CD4-positive, alpha-beta T cell (primary cell): ENCODE results near the gene PGAP3. TPM values are rescaled to one million over a fixed set of nuclear protein-coding genes. Genes with fewer than 3 reads are reported as not detected.

ENCODE experiments used
- ATAC-seq: fragments of 200-7000 bp; cut with Tn5 transposase; one replicate; pipeline ENCODE4 v1.10.0; 2022; ENCODE audit warnings: mild to moderate bottlenecking; ENCODE audit not compliant: poor library complexity
- CTCF ChIA-PET: fragments of 350-600 bp; sonication (Branson Sonifier 250); formaldehyde crosslinking; loops from one replicate; lab custom pipeline; 2021; ENCODE audit warnings: antibody characterized with exemption, inconsistent platforms; lab: Charles Lee
- POLR2A ChIA-PET: fragments of 350-600 bp; sonication (Branson Sonifier 250); formaldehyde crosslinking; loops from one replicate; lab custom pipeline; 2021; ENCODE audit warnings: antibody characterized with exemption, inconsistent platforms; lab: Charles Lee
- DNase-seq, 14 experiments: peaks; one replicate each; pipeline ENCODE4 v3.0.0-alpha.2; 2013 to 2020; ENCODE audit warnings: mixed read lengths in 2 of 14
- H3K27ac ChIP-seq, 2 donors: one replicate each; pipeline versions ENCODE4 v1.5.1 to v1.7.0; 2013; ENCODE audit warnings: low read length in 2 of 2, low read depth in 1 of 2, mild to moderate bottlenecking in 1 of 2
- H3K27me3 ChIP-seq, 2 experiments: 1 replicate in 1 of 2; 2 replicates in 1 of 2; pipeline versions ENCODE4 v1.6.1 to v1.7.0; 2013; ENCODE audit warnings: low read length in 2 of 2, control low read depth in 1 of 2, mild to moderate bottlenecking in 1 of 2, moderate library complexity in 1 of 2; ENCODE audit not compliant: insufficient read depth in 2 of 2, control insufficient read depth in 1 of 2
- H3K36me3 ChIP-seq: one replicate; pipeline ENCODE4 v1.6.1; 2013; ENCODE audit warnings: low read length, control low read depth; ENCODE audit not compliant: insufficient read depth
- H3K4me1 ChIP-seq: one replicate; pipeline ENCODE4 v1.6.1; 2013; ENCODE audit warnings: low read length, control low read depth; ENCODE audit not compliant: insufficient read depth
- H3K4me3 ChIP-seq: one replicate; pipeline ENCODE4 v1.5.1; 2013; ENCODE audit warnings: mild to moderate bottlenecking, low read length, moderate library complexity
- H3K9me3 ChIP-seq, 2 experiments: 1 replicate in 1 of 2; 2 replicates in 1 of 2; pipeline versions ENCODE4 v1.6.1 to v1.7.0; 2013; ENCODE audit warnings: low read length in 2 of 2, mild to moderate bottlenecking in 2 of 2, control low read depth in 1 of 2, moderate library complexity in 1 of 2; ENCODE audit not compliant: control insufficient read depth in 1 of 2, insufficient read depth in 1 of 2
- H3K27ac Mint-ChIP-seq: one replicate; pipeline ENCODE4 v1.8.0; 2020; ENCODE audit warnings: mixed read lengths
- H3K27me3 Mint-ChIP-seq: one replicate; pipeline ENCODE4 v1.8.0; 2021; ENCODE audit warnings: mixed read lengths
- H3K36me3 Mint-ChIP-seq: one replicate; pipeline ENCODE4 v1.8.0; 2021; ENCODE audit warnings: low read depth, mixed read lengths
- H3K4me1 Mint-ChIP-seq: one replicate; pipeline ENCODE4 v1.8.0; 2021; ENCODE audit warnings: low read depth, mixed read lengths
- H3K4me3 Mint-ChIP-seq: one replicate; pipeline ENCODE4 v1.8.0; 2020; ENCODE audit warnings: mild to moderate bottlenecking, mixed read lengths
- H3K9me3 Mint-ChIP-seq: one replicate; pipeline ENCODE4 v1.8.0; 2020; ENCODE audit warnings: mixed read lengths
- intact Hi-C, 2 experiments: fragments of 100-400 bp; cut with DNase I in 1 of 2; cut with micrococcal nuclease in 1 of 2; formaldehyde crosslinking; loops; one replicate each; pipeline versions ENCODE4 v1.15.1 to v1.9.0; 2023 to 2025; cut with DNase I, micrococcal nuclease
- total RNA-seq, 174 experiments: library from RNA in 2 of 174; stranded (reverse) in 2 of 174; gene quantifications; one replicate each; pipeline ENCODE4 v1.2.3 and lab custom pipeline; 2021 to 2026
- TF ChIP-seq, protein P1 (sequence below): fragments of 200-600 bp; IDR thresholded peaks from one replicate; pipeline ENCODE4 v1.8.0; 2022; ENCODE audit warnings: antibody characterized with exemption, mild to moderate bottlenecking

Gene PGAP3
- total RNA-seq, 2 experiments from 2014 or later = 26.1 to 30.7 TPM

DNA sequence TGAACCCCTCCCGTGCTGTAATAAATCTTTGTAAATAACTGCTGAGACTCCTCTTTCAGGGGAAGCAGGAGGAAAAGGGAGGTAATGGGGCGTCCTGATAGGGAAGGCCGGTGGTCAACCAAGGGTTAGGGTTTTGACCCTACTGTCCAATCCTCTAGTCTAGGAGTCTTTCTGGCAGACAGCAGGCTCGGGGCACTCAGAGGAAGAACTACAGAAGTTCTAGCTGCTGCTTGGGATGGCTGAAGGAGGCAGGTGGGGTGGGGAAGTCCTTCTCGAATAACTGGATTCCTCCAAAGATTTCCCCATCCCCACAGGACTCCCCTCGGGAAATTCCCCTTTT lies 51.3 kb downstream of the PGAP3 start:
- POLR2A ChIA-PET = interaction anchor here (0.9 to 1.2 kb wide), 2 partner anchors 14 to 175 kb away, joined by 3 to 4 read pairs; partner anchors contain the start of gene CDK12
- CTCF ChIA-PET = interaction anchor here (2.8 to 4.7 kb wide), 2 partner anchors 14 to 18 kb away, joined by 17 to 58 read pairs; no protein-coding TSS in a partner anchor
- Mint-ChIP-seq H3K36me3 (peaks cover 12% of the 10 kb centered on the region), H3K27ac (peak overlapping the region; percentile 91), H3K9me3 (no peaks in the 10 kb centered on the region), H3K4me1 (peaks cover 69% of the 10 kb centered on the region), H3K27me3 (peaks cover 4% of the 10 kb centered on the region), H3K4me3 (peak overlapping the region; percentile 97)
- H3K4me1 ChIP-seq = peaks cover 71% of the 10 kb centered on the region
- TF ChIP-seq, protein P1, sequence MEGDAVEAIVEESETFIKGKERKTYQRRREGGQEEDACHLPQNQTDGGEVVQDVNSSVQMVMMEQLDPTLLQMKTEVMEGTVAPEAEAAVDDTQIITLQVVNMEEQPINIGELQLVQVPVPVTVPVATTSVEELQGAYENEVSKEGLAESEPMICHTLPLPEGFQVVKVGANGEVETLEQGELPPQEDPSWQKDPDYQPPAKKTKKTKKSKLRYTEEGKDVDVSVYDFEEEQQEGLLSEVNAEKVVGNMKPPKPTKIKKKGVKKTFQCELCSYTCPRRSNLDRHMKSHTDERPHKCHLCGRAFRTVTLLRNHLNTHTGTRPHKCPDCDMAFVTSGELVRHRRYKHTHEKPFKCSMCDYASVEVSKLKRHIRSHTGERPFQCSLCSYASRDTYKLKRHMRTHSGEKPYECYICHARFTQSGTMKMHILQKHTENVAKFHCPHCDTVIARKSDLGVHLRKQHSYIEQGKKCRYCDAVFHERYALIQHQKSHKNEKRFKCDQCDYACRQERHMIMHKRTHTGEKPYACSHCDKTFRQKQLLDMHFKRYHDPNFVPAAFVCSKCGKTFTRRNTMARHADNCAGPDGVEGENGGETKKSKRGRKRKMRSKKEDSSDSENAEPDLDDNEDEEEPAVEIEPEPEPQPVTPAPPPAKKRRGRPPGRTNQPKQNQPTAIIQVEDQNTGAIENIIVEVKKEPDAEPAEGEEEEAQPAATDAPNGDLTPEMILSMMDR = no peak
- intact Hi-C loops = loop anchor here (2.0 to 10.0 kb wide), 5 partner anchors 14 to 344 kb away; partner anchors contain the start of genes PGAP3 (in 1 of the 2) and PSMD3 (in 1 of the 2)
- peak overlapping the region; percentile 94 for H3K4me3 ChIP-seq
- no peaks in the 10 kb centered on the region for H3K9me3 ChIP-seq
- no peaks in the 10 kb centered on the region for H3K36me3 ChIP-seq
- no peak for DNase-seq
- H3K27ac ChIP-seq = peak overlapping the region; percentile 92 to 94
- peaks cover 0 to 3% of the 10 kb centered on the region in 2 experiments for H3K27me3 ChIP-seq
- peak; percentile 14 for ATAC-seq

DNA sequence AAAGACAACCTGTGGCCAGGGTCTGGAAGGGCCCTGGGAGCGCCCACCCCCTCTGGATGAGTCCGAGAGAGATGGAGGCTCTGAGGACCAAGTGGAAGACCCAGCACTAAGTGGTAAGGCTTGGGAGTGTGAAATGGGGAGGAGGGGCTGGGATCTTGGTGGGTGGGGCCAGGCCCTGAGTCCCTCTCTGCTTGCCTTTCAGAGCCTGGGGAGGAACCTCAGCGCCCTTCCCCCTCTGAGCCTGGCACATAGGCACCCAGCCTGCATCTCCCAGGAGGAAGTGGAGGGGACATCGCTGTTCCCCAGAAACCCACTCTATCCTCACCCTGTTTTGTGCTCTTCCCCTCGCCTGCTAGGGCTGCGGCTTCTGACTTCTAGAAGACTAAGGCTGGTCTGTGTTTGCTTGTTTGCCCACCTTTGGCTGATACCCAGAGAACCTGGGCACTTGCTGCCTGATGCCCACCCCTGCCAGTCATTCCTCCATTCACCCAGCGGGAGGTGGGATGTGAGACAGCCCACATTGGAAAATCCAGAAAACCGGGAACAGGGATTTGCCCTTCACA lies 52.2 kb downstream of the PGAP3 start:
- H3K4me1 Mint-ChIP-seq = peaks cover 68% of the 10 kb centered on the region

DNA sequence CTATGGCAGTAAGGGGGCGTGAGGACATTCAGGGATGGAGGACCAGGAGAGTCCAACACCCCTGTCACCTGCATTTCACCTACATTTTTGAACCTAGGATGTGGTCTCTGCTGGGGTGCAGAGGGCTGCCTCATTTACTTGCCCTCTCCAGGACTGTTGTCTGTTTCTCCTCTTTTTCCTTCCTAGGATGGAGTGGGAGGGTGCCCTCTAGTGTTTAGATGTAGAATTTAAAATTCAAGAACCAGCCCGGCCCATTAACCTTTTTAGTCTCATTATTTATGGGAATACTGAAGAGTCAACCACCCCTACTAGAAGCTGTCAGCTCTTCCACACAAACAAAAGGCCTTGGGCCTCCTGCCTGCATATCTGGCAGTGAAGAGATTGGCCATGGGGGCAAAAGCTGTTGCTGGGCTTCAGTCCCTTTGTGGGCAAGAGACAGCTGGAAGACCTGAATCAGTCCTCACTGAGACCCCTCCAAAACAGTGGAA lies 53.4 kb downstream of the PGAP3 start:
- no peaks in the 10 kb centered on the region for H3K9me3 Mint-ChIP-seq
- Histone ChIP-seq H3K4me1 (peaks cover 55% of the 10 kb centered on the region), H3K27ac (no peak overlapping the region), H3K4me3 (no peak overlapping the region), H3K36me3 (no peaks in the 10 kb centered on the region), H3K27me3 (peaks cover 0 to 5% of the 10 kb centered on the region in 2 experiments), H3K9me3 (no peaks in the 10 kb centered on the region)
- TF ChIP-seq, protein P1 = peak; percentile 83
- peaks cover 11% of the 10 kb centered on the region for H3K27me3 Mint-ChIP-seq
- ChIA-PET CTCF (interaction anchor here (0.5 to 5.7 kb wide), 4 partner anchors 11 to 19 kb away, joined by 3 to 65 read pairs (median 5); no protein-coding TSS in a partner anchor), POLR2A (no interaction called here)
- peaks cover 56% of the 10 kb centered on the region for H3K4me1 Mint-ChIP-seq
- peak overlapping the region; percentile 19 for H3K27ac Mint-ChIP-seq
- DNase-seq (peak in 3 of 14 experiments; percentile 54 to 67 (median 66)), ATAC-seq (no peak)
- H3K36me3 Mint-ChIP-seq = peaks cover 10% of the 10 kb centered on the region
- peak overlapping the region; percentile 53 for H3K4me3 Mint-ChIP-seq
- intact Hi-C loops = loop anchor here (1.0 to 10.0 kb wide), 2 partner anchors 12 to 320 kb away; no protein-coding TSS in a partner anchor

More for the DNA sequence above, 52.2 kb downstream of the PGAP3 start:
- Histone ChIP-seq H3K4me3 (no peak overlapping the region), H3K36me3 (no peaks in the 10 kb centered on the region), H3K9me3 (no peaks in the 10 kb centered on the region), H3K4me1 (peaks cover 68% of the 10 kb centered on the region), H3K27me3 (peaks cover 0 to 5% of the 10 kb centered on the region in 2 experiments), H3K27ac (no peak overlapping the region)
- Mint-ChIP-seq H3K27ac (peak overlapping the region; percentile 91), H3K36me3 (peaks cover 10% of the 10 kb centered on the region), H3K4me3 (peak overlapping the region; percentile 97), H3K9me3 (no peaks in the 10 kb centered on the region), H3K27me3 (peaks cover 11% of the 10 kb centered on the region)
- ATAC-seq = no peak
- TF ChIP-seq, protein P1 = no peak
- ChIA-PET CTCF (interaction anchor here (1.3 to 5.7 kb wide), 4 partner anchors 13 to 18 kb away, joined by 7 to 65 read pairs (median 38); no protein-coding TSS in a partner anchor), POLR2A (interaction anchor here (1.2 kb wide), 1 partner anchor 174 kb away, joined by 3 read pairs; the partner anchor contains the start of gene CDK12)
- no peak for DNase-seq
- intact Hi-C loops = loop anchor here (2.0 to 10.0 kb wide), 5 partner anchors 13 to 345 kb away; partner anchors contain the start of genes PGAP3 (in 1 of the 2) and PSMD3 (in 1 of the 2)
